Measurements from ENCODE around the gene PNLIPRP2.

Gene PNLIPRP2

DNA sequence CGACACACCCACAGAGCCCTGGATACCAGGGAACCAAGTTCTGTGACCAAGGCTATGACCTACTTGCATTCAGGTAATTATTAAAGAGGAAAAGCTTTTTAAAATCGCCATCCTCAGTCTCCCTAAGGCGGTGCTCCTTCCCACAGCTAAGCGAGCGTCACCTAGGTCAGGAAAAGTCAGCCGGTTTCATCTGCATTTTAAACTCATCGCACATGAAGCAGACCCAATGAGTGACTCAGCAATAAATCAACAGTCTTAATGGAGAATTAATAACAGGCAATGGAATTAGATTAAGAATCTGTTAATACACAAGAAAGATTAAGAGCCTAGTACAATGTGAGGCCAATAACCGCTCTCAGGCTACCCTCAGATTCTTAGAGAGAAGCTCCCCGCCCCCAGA lies 62.4 kb downstream of the PNLIPRP2 start:
- H3K36me3 ChIP-seq: peaks cover 0 to 8% (median 3%) of the 10 kb centered on the region in 3 donors
- intact Hi-C loops (cut with DNase I; ENCODE audit: low total_unique reads): loop anchor here (2.0 to 5.0 kb wide), 2 partner anchors 84 to 106 kb away; no protein-coding TSS in a partner anchor
- TF ChIP-seq, protein P1, sequence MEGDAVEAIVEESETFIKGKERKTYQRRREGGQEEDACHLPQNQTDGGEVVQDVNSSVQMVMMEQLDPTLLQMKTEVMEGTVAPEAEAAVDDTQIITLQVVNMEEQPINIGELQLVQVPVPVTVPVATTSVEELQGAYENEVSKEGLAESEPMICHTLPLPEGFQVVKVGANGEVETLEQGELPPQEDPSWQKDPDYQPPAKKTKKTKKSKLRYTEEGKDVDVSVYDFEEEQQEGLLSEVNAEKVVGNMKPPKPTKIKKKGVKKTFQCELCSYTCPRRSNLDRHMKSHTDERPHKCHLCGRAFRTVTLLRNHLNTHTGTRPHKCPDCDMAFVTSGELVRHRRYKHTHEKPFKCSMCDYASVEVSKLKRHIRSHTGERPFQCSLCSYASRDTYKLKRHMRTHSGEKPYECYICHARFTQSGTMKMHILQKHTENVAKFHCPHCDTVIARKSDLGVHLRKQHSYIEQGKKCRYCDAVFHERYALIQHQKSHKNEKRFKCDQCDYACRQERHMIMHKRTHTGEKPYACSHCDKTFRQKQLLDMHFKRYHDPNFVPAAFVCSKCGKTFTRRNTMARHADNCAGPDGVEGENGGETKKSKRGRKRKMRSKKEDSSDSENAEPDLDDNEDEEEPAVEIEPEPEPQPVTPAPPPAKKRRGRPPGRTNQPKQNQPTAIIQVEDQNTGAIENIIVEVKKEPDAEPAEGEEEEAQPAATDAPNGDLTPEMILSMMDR (IDR thresholded peaks at IDR 0.05): no peak
- H3K4me3 ChIP-seq: no peak overlapping the region
- H3K4me1 ChIP-seq: peaks cover 0 to 11% (median 6%) of the 10 kb centered on the region in 4 donors
- no peak for DNase-seq
- no peaks in the 10 kb centered on the region for H3K9me3 ChIP-seq
- H3K27me3 ChIP-seq: no peaks in the 10 kb centered on the region
- H3K27ac ChIP-seq: no peak overlapping the region

DNA sequence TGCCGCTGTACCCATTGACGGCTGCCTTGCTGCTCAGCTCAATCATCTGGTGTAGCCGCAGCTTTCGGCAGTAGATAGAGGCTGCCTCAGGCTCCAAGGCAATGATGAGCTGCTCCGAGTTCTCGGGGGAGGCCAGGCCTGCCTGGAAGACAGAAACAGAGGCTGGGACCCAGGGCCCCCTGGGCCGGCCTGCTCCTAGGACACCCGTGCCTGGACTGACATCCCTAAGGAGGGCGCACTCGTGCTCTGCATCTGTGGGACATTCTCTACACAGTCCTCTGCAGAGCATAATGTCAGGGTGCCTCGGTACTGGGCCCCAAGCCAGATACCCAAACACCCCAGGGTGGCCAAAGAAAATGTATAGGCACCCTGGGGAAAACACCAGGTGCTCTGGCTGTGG lies 63.1 kb downstream of the PNLIPRP2 start:
- H3K36me3 ChIP-seq: peaks cover 0 to 8% (median 3%) of the 10 kb centered on the region in 3 donors
- no peaks in the 10 kb centered on the region for H3K9me3 ChIP-seq
- no peak overlapping the region for H3K4me3 ChIP-seq
- TF ChIP-seq, protein P1 (IDR thresholded peaks at IDR 0.05): no peak
- intact Hi-C loops (cut with DNase I; ENCODE audit: low total_unique reads): loop anchor here (2.0 to 5.0 kb wide), 2 partner anchors 83 to 105 kb away; no protein-coding TSS in a partner anchor
- no peaks in the 10 kb centered on the region for H3K27me3 ChIP-seq
- peaks cover 0 to 18% (median 11%) of the 10 kb centered on the region in 4 donors for H3K4me1 ChIP-seq
- H3K27ac ChIP-seq: no peak overlapping the region
- DNase-seq: no peak

DNA sequence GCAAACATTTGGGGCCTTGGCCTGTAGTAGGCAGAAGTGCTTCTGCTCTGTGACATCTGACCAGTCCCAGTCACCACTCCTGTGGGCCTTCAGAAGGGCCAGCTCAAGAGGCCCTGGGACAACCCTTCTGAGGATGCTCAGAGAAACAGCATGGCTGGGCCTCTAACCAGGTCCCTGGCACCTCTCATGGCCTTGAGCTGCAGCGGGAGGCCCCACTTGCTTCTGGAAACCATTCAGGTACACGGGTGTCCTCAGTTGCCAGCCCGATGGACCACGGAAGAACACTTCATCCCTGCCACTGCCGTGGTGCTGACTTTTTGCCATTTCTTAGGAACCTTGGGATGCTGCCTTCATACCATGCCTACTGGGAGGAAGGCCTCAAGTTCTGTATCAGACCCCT lies 64.0 kb downstream of the PNLIPRP2 start:
- intact Hi-C loops (cut with DNase I; ENCODE audit: low total_unique reads): loop anchor here (5.0 kb wide), 1 partner anchor 83 kb away; no protein-coding TSS in a partner anchor
- no peak overlapping the region for H3K4me3 ChIP-seq
- peaks cover 0 to under 1% (median 0%) of the 10 kb centered on the region in 3 donors for H3K36me3 ChIP-seq
- no peaks in the 10 kb centered on the region for H3K9me3 ChIP-seq
- H3K27ac ChIP-seq: no peak overlapping the region
- peaks cover 0 to 25% (median 14%) of the 10 kb centered on the region in 4 donors for H3K4me1 ChIP-seq
- H3K27me3 ChIP-seq: no peaks in the 10 kb centered on the region
- no peak for DNase-seq
- TF ChIP-seq, protein P1 (IDR thresholded peaks at IDR 0.05): no peak

DNA sequence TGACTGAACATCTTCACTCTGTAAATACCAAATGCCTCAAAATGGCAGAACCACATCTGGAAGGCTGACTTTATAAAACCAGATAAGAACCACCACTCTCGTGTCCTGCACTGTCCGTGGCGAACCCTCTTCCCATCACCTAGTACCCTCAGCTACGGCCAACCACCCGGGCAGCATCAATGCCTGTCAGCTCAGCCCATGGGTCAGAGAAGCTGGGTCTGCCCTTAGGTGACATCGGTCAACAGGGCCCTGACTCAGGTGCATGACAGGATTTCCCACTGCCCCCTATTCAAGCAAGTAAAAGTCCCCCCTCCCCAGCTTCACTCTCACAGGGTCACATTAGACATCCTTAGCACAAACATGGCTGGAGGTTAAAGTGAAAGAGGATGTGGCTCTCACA lies 65.1 kb downstream of the PNLIPRP2 start:
- H3K27ac ChIP-seq: no peak overlapping the region
- DNase-seq: no peak
- H3K4me1 ChIP-seq: peaks cover 0 to 36% (median 23%) of the 10 kb centered on the region in 4 donors
- H3K4me3 ChIP-seq: no peak overlapping the region
- TF ChIP-seq, protein P1 (IDR thresholded peaks at IDR 0.05): no peak
- H3K27me3 ChIP-seq: no peaks in the 10 kb centered on the region
- no peaks in the 10 kb centered on the region for H3K9me3 ChIP-seq
- no peaks in the 10 kb centered on the region for H3K36me3 ChIP-seq
- intact Hi-C loops (cut with DNase I; ENCODE audit: low total_unique reads): no loop called here

DNA sequence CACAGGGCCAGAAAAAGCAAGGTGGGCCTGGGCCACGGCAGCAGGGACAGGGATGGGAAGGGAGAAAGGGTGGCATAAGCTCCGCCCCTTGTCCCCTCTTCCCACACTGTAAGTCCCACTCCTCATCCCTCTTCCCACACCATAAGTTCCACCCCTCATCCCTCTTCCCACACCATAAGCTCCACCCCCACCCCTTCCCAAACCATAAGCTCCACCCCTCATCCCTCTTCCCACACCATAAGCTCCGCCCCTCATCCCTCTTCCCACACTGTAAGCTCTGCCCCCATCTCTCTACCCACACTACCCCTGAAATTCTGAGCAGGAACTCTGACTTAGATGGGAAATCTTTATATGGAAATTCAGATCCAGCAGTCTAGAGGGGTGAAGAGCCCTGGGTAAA lies 65.9 kb downstream of the PNLIPRP2 start:
- Histone ChIP-seq H3K4me3 (no peak overlapping the region), H3K4me1 (peaks cover 0 to 44% (median 31%) of the 10 kb centered on the region in 4 donors), H3K27me3 (no peaks in the 10 kb centered on the region), H3K27ac (no peak overlapping the region), H3K36me3 (no peaks in the 10 kb centered on the region), H3K9me3 (no peaks in the 10 kb centered on the region)
- no peak for DNase-seq
- TF ChIP-seq, protein P1 (IDR thresholded peaks at IDR 0.05): no peak
- intact Hi-C loops (cut with DNase I; ENCODE audit: low total_unique reads): no loop called here

DNA sequence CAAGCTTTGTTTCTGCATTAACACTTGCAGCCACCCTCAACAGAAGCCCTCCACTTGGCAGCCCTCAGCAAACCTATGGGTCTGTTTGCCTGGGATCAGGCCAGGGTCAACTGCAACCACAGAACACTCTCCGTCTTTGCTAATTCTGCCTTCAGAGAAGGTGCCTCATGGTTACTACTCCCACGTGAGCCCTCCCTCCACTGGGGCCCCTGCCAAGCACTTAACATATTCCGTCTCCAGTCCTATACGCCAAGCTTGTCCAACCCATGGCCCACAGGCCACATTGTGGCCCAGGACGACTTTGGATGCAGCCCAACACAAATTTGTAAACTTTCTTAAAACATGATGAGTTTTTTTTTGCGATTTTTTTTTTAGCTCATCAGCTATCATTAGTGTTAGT lies 66.9 kb downstream of the PNLIPRP2 start:
- TF ChIP-seq, protein P1 (IDR thresholded peaks at IDR 0.05): no peak
- Histone ChIP-seq H3K4me3 (no peak overlapping the region), H3K27me3 (no peaks in the 10 kb centered on the region), H3K36me3 (no peaks in the 10 kb centered on the region), H3K9me3 (no peaks in the 10 kb centered on the region), H3K4me1 (peaks cover 0 to 45% (median 31%) of the 10 kb centered on the region in 4 donors), H3K27ac (no peak overlapping the region)
- intact Hi-C loops (cut with DNase I; ENCODE audit: low total_unique reads): no loop called here
- DNase-seq: no peak
